Endothelial cell of umbilical vein (primary cell): ENCODE results near the gene CTBP1. TPM values are rescaled to one million over a fixed set of nuclear protein-coding genes. Genes with fewer than 3 reads are reported as not detected.

Experiments used
- BruUV-seq: library from RNA; stranded (reverse); fragments of 400-500 nt; replicated peaks from 2 replicates; lab custom pipeline; 2021; lab: Mats Ljungman, UMichigan
- CTCF ChIA-PET: fragments of 300-600, 350-600 bp; sonication (Branson Sonifier 250); formaldehyde crosslinking; loops from one replicate; lab custom pipeline; 2021; ENCODE audit warnings: antibody characterized with exemption, inconsistent platforms; lab: Charles Lee
- POLR2A ChIA-PET: fragments of 300-600, 350-600 bp; sonication (Branson Sonifier 250); formaldehyde crosslinking; loops from one replicate; lab custom pipeline; 2021; ENCODE audit warnings: antibody characterized with exemption, inconsistent platforms; lab: Charles Lee
- DNase-seq: peaks from one replicate; pipeline ENCODE4 v3.0.0-alpha.2; 2011; ENCODE audit warnings: low read depth, low spot score
- FAIRE-seq: peaks from 2 replicates; lab custom pipeline; 2011; peaks lifted over from hg19 to GRCh38; lab: Jason Lieb, UNC
- H2AFZ ChIP-seq: 2 replicates; pipeline ENCODE4 v1.6.0; 2012; ENCODE audit warnings: low read depth, low read length, control low read depth, inconsistent platforms
- H3K27ac ChIP-seq: 2 replicates; pipeline ENCODE4 v1.5.1; 2011; ENCODE audit warnings: low read depth, mild to moderate bottlenecking, control low read depth, low read length, moderate library complexity; ENCODE audit not compliant: insufficient read depth
- H3K27me3 ChIP-seq, 2 experiments: 2 replicates each; pipeline versions ENCODE4 v1.6.0 to v1.6.1; 2011; ENCODE audit warnings: low read length in 2 of 2, mixed read lengths in 1 of 2; ENCODE audit not compliant: control insufficient read depth in 2 of 2, insufficient read depth in 2 of 2
- H3K36me3 ChIP-seq, 2 experiments: 2 replicates in 1 of 2; 3 replicates in 1 of 2; pipeline ENCODE4 v1.5.1; 2011; ENCODE audit warnings: low read length in 2 of 2, mild to moderate bottlenecking in 1 of 2, moderate library complexity in 1 of 2; ENCODE audit not compliant: control insufficient read depth in 2 of 2, insufficient read depth in 2 of 2; ENCODE audit errors: extremely low read depth in 1 of 2
- H3K4me1 ChIP-seq: 3 replicates; pipeline ENCODE4 v1.5.1; 2011; ENCODE audit warnings: mild to moderate bottlenecking, low read length; ENCODE audit not compliant: control insufficient read depth, insufficient read depth; ENCODE audit errors: extremely low read depth
- H3K4me2 ChIP-seq: 2 replicates; pipeline ENCODE4 v1.6.1; 2011; ENCODE audit warnings: low read length, control low read depth, mixed read lengths; ENCODE audit not compliant: insufficient read depth
- H3K4me3 ChIP-seq, 3 experiments: fragments of 200-600 bp in 1 of 3; sonication (generic), shearing (Covaris generic) in 1 of 3; replicated peaks in 1 of 3; 2 replicates each; pipeline ENCODE4 v1.5.1; 2011 to 2016; ENCODE audit warnings: control low read depth in 3 of 3, low read length in 3 of 3, mild to moderate bottlenecking in 2 of 3, inconsistent platforms in 1 of 3, low read depth in 1 of 3, moderate library complexity in 1 of 3; ENCODE audit not compliant: insufficient read depth in 1 of 3
- H3K79me2 ChIP-seq: 2 replicates; pipeline ENCODE4 v1.6.0; 2012; ENCODE audit warnings: low read length, inconsistent platforms; ENCODE audit not compliant: control insufficient read depth, insufficient read depth
- H3K9ac ChIP-seq: replicated peaks from 2 replicates; pipeline ENCODE3; 2011; ENCODE audit warnings: low read length, control low read depth; ENCODE audit not compliant: insufficient read depth; ENCODE audit errors: extremely low read depth
- H3K9me1 ChIP-seq: replicated peaks from 3 replicates; pipeline ENCODE4 v1.6.0; 2011; ENCODE audit warnings: mild to moderate bottlenecking, low read length; ENCODE audit not compliant: control insufficient read depth, insufficient read depth; ENCODE audit errors: extremely low read depth
- H3K9me3 ChIP-seq: replicated peaks from 2 replicates; pipeline ENCODE4 v1.5.1; 2012; ENCODE audit warnings: low read length, inconsistent platforms; ENCODE audit not compliant: control insufficient read depth, insufficient read depth
- H4K20me1 ChIP-seq: replicated peaks from 2 replicates; pipeline ENCODE3; 2011; ENCODE audit warnings: mild to moderate bottlenecking, low read length; ENCODE audit not compliant: control insufficient read depth, insufficient read depth; ENCODE audit errors: extremely low read depth
- CTCF ChIP-seq, 2 donors: IDR thresholded peaks; 1 replicate in 1 of 2; 2 replicates in 1 of 2; pipeline ENCODE4 v1.5.1; 2011; ENCODE audit warnings: low read length in 2 of 2, mild to moderate bottlenecking in 2 of 2, moderate library complexity in 2 of 2, control low read depth in 1 of 2, inconsistent platforms in 1 of 2, low read depth in 1 of 2; ENCODE audit not compliant: insufficient read depth in 1 of 2; ENCODE audit errors: extremely low read depth in 1 of 2
- FOS ChIP-seq: IDR thresholded peaks from 2 replicates; pipeline ENCODE4 v1.6.1; 2011; ENCODE audit warnings: mild to moderate bottlenecking, low read length, moderate library complexity, borderline replicate concordance; ENCODE audit not compliant: insufficient read depth
- GATA2 ChIP-seq: IDR thresholded peaks from 2 replicates; pipeline ENCODE4 v1.7.0; 2011; ENCODE audit warnings: low read depth, mild to moderate bottlenecking, moderate library complexity, mixed read lengths, low read length; ENCODE audit not compliant: insufficient read length, insufficient read depth
- JUN ChIP-seq: IDR thresholded peaks from 2 replicates; pipeline ENCODE4 v1.6.1; 2011; ENCODE audit warnings: borderline replicate concordance, low read depth; ENCODE audit not compliant: insufficient read length, insufficient read depth
- MAX ChIP-seq: IDR thresholded peaks from 2 replicates; pipeline ENCODE4 v1.6.1; 2011; ENCODE audit not compliant: insufficient read depth, insufficient read length
- POLR2AphosphoS5 ChIP-seq: IDR thresholded peaks from 2 replicates; pipeline ENCODE4 v1.6.1; 2012; ENCODE audit warnings: low read depth, mild to moderate bottlenecking, control low read depth, low read length, moderate library complexity; ENCODE audit not compliant: insufficient read depth
- dilution Hi-C: fragments of 300-500 bp; cut with MboI; formaldehyde crosslinking; loops from one replicate; pipeline ENCODE4 v1.15.0; 2019; ENCODE audit warnings: low sequenced_read_pairs; ENCODE audit not compliant: extremely low pct_ligation_motif_present
- intact Hi-C: fragments of 100-400 bp; cut with micrococcal nuclease; formaldehyde crosslinking; loops from one replicate; pipeline ENCODE4 v1.10.0; 2022
- polyA plus RNA-seq, 4 experiments: library from polyadenylated mRNA; depleted of rRNA in 3 of 4; stranded (reverse) in 3 of 4; unstranded in 1 of 4; fragments of >200 nt; gene quantifications; 2 replicates each; pipeline versions ENCODE4 v1.2.1 to v1.2.3, GENCODE V29; 2011 to 2012; ENCODE audit warnings: missing spikeins in 1 of 4
- total RNA-seq: library from RNA; stranded (reverse); gene quantifications from 2 replicates; pipeline ENCODE4 v1.2.3, GENCODE V29; 2021

The CTBP1 gene
- total and polyA plus RNA-seq, 2 donors (not counting 3 experiments of a cell fraction or from before 2014, with no cell fraction given) = 165 to 167 TPM

- intact Hi-C loops = no loop called here
- no peak overlapping the region for H3K4me2 ChIP-seq
- no peaks in the 10 kb centered on the region for H3K27me3 ChIP-seq
- TF ChIP-seq POLR2AphosphoS5 (no peak), FOS (no peak), MAX (no peak), JUN (no peak), GATA2 (no peak), CTCF (IDR thresholded peaks at IDR 0.05; ENCODE audit: extremely low read depth in 1 of 2, insufficient read depth in 1 of 2, low read depth in 1 of 2, low read length in 2 of 2) (no peak)
- no peak overlapping the region for H3K27ac ChIP-seq
- no peak overlapping the region for H2AFZ ChIP-seq
- ChIA-PET CTCF (interaction anchor here (1.2 kb wide), 1 partner anchor 10 kb away, joined by 5 read pairs; no protein-coding TSS in a partner anchor), POLR2A (no interaction called here)
- H3K4me3 ChIP-seq = no peak overlapping the region
- H3K4me1 ChIP-seq = peaks cover 14% of the 10 kb centered on the region
- H4K20me1 ChIP-seq = no peaks in the 10 kb centered on the region
- no peaks in the 10 kb centered on the region for H3K9me3 ChIP-seq
- H3K9me1 ChIP-seq = no peaks in the 10 kb centered on the region
- dilution Hi-C loops = no loop called here
- no TSS peak for BruUV-seq
- H3K36me3 ChIP-seq = peaks cover 3 to 11% of the 10 kb centered on the region in 2 experiments
- H3K79me2 ChIP-seq = peaks cover 82% of the 10 kb centered on the region
- no peak for FAIRE-seq
- no peak for DNase-seq
- no peak overlapping the region for H3K9ac ChIP-seq
Measured at GRCh38 chr4:1244081-1244977, 4.6 kb downstream of the CTBP1 start.
